GM12873 (cell line): ENCODE data around the gene SPAG16.

Experiments
- CTCF ChIP-seq: IDR thresholded peaks from 2 replicates; pipeline ENCODE4 v1.5.1; 2012; ENCODE audit warnings: low read depth, mild to moderate bottlenecking, moderate library complexity, low read length, control low read depth; ENCODE audit not compliant: insufficient read depth; ENCODE audit errors: missing control alignments

Gene SPAG16

GRCh38 chr2:214412679-214413078 lies 1128.4 kb downstream of the SPAG16 start:
- no peak for TF ChIP-seq CTCF

GRCh38 chr2:214436470-214436869 lies 1152.2 kb downstream of the SPAG16 start:
- TF ChIP-seq CTCF = no peak

- TF ChIP-seq CTCF = no peak
Measured at GRCh38 chr2:214450118-214450894, 1166.0 kb downstream of the SPAG16 start.

DNA sequence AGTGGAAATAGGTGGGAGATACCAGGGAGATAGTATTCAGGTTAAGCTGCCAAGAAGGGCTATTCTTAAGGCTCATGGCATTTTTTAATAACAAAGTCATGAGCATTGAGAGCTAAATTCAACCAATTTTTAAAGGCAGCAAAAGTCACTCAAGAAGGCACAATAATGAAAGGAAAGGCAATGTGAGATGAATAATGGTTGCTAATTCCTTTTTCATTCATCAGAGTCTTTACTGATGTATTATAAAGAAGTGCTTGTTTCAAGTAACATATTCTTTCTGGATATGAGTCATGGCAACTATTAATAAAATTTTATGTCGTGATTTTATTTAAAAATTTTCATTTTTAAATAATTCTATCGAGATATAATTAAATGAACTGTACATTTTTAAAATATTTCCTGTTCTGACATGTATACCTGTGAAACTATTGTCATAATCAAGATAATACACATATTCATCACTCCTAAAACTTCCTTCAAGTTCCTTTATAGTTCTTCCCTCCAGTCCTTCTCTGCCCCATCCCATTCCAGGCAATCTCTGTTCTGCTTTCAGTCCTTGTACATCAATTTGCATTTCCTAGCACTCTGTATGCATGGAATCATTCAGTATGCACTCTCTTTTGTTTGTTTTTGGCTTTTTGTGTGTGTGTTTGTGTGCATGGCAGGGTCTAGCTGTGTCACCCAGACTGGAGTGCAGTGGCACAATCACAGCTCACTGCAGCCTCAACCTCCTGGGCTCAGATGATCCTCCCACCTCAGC lies 1167.4 kb downstream of the SPAG16 start:
- TF ChIP-seq CTCF = no peak
